22Rv1 (cell line): ENCODE results near the gene ACLY.

ENCODE experiments used
- CTCF ChIP-seq: fragments of 450-650 bp; IDR thresholded peaks from 2 replicates; pipeline ENCODE4 v1.5.1; 2017; ENCODE audit warnings: mild to moderate bottlenecking
- ZFX ChIP-seq: fragments of 450-650 bp; IDR thresholded peaks from 2 replicates; pipeline ENCODE4 v1.6.1; 2017; ENCODE audit warnings: antibody characterized with exemption, borderline replicate concordance

GRCh38 chr17:41871789-41872188 lies 47.0 kb downstream of the ACLY start:
- no peak for TF ChIP-seq CTCF
- no peak for TF ChIP-seq ZFX
